Adipose tissue (tissue), 3 donors: ENCODE results near the gene MID1. TPM values are rescaled to one million over a fixed set of nuclear protein-coding genes. Genes with fewer than 3 reads are reported as not detected.

Source experiments
- H3K27ac ChIP-seq: one replicate; pipeline ENCODE4 v1.5.1; 2013; ENCODE audit warnings: low read depth, low read length
- WGBS, 3 donors: extraction: QIAGEN DNeasy Blood & Tissue Kit; methylation state at CpG; one replicate each; pipeline ENCODE4 v1.1.7; 2013; 5-methylcytosine and 5-hydroxymethylcytosine counted together
- polyA plus RNA-seq, 3 donors: library from polyadenylated mRNA; stranded (reverse); fragments of 200-250 nt; gene quantifications; one replicate each; pipeline ENCODE4 v1.2.3, GENCODE V29; 2013
- donor health status: healthy with polysubstance abuse.
- donor health status: Bipolar disorder and iron deficiency.
- donor health status: healthy.

The MID1 gene
- polyA plus RNA-seq, 3 donors, result 1.6 to 4.3 (median 3.1) TPM

GRCh38 chrX:10549280-10549679 lies 71.1 kb downstream of the MID1 start:
- 68 to 73% (median 70%) methylated on average over 2 of the region's 2 CpGs for WGBS, 3 donors
- no peak overlapping the region for H3K27ac ChIP-seq

- no peak overlapping the region for H3K27ac ChIP-seq
- WGBS, 3 donors, result 67 to 89% (median 85%) methylated on average over 2 of the region's 2 CpGs
Measured at GRCh38 chrX:10548688-10549087, 71.7 kb downstream of the MID1 start.

- WGBS, 3 donors, result 32 to 75% (median 51%) methylated on average over 1 of the region's 1 CpG
- H3K27ac ChIP-seq, result no peak overlapping the region
Measured at GRCh38 chrX:10545882-10546281, 74.5 kb downstream of the MID1 start.

- H3K27ac ChIP-seq, result no peak overlapping the region
- 61 to 93% (median 81%) methylated on average over 1 of the region's 1 CpG for WGBS, 3 donors
Measured at GRCh38 chrX:10542586-10542985, 77.8 kb downstream of the MID1 start.

- no peak overlapping the region for H3K27ac ChIP-seq
Measured at GRCh38 chrX:10538831-10539230, 81.6 kb downstream of the MID1 start.

- WGBS, 3 donors, result 31 to 86% (median 65%) methylated on average over 2 of the region's 2 CpGs
- no peak overlapping the region for H3K27ac ChIP-seq
Measured at GRCh38 chrX:10537308-10537707, 83.1 kb downstream of the MID1 start.

GRCh38 chrX:10536744-10537143 lies 83.6 kb downstream of the MID1 start:
- H3K27ac ChIP-seq, result no peak overlapping the region

GRCh38 chrX:10534611-10535010 lies 85.8 kb downstream of the MID1 start:
- H3K27ac ChIP-seq, result no peak overlapping the region
- 68 to 86% (median 77%) methylated on average over 2 of the region's 2 CpGs for WGBS, 3 donors

More at GRCh38 chrX:10536744-10537143, 83.6 kb downstream of the MID1 start:
- WGBS, 3 donors, result 53 to 85% (median 72%) methylated on average over 5 of the region's 5 CpGs

GRCh38 chrX:10533696-10534365 lies 86.6 kb downstream of the MID1 start:
- 79 to 100% (median 91%) methylated on average over 1 of the region's 1 CpG for WGBS, 3 donors
- H3K27ac ChIP-seq, result no peak overlapping the region

- H3K27ac ChIP-seq, result no peak overlapping the region
- WGBS, 3 donors, result 74 to 89% (median 89%) methylated on average over 1 of the region's 1 CpG
Measured at GRCh38 chrX:10531927-10532326, 88.5 kb downstream of the MID1 start.

- WGBS, 3 donors, result 57 to 90% (median 64%) methylated on average over 4 of the region's 4 CpGs
- H3K27ac ChIP-seq, result no peak overlapping the region
Measured at GRCh38 chrX:10529344-10529743, 91.0 kb downstream of the MID1 start.

GRCh38 chrX:10526451-10526850 lies 93.9 kb downstream of the MID1 start:
- no peak overlapping the region for H3K27ac ChIP-seq
- WGBS, 3 donors, result 47 to 90% (median 60%) methylated on average over 1 of the region's 1 CpG

GRCh38 chrX:10525381-10526120 lies 94.8 kb downstream of the MID1 start:
- 62 to 80% (median 79%) methylated on average over 6 of the region's 6 CpGs for WGBS, 3 donors
- H3K27ac ChIP-seq, result no peak overlapping the region

- H3K27ac ChIP-seq, result no peak overlapping the region
- WGBS, 3 donors, result 59 to 88% (median 66%) methylated on average over 1 of the region's 1 CpG
Measured at GRCh38 chrX:10524578-10524977, 95.8 kb downstream of the MID1 start.

- H3K27ac ChIP-seq, result no peak overlapping the region
Measured at GRCh38 chrX:10519761-10520160, 100.6 kb downstream of the MID1 start.

- H3K27ac ChIP-seq, result no peak overlapping the region
Measured at GRCh38 chrX:10519278-10519677, 101.1 kb downstream of the MID1 start.

GRCh38 chrX:10518073-10518472 lies 102.3 kb downstream of the MID1 start:
- H3K27ac ChIP-seq, result no peak overlapping the region
- WGBS, 3 donors, result 66 to 74% (median 72%) methylated on average over 2 of the region's 2 CpGs

- WGBS, 3 donors, result 52 to 76% (median 60%) methylated on average over 5 of the region's 5 CpGs
Measured at GRCh38 chrX:10516781-10517322, 103.5 kb downstream of the MID1 start.

GRCh38 chrX:10514891-10515290 lies 105.5 kb downstream of the MID1 start:
- 38 to 60% (median 43%) methylated on average over 6 of the region's 6 CpGs for WGBS, 3 donors
- no peak overlapping the region for H3K27ac ChIP-seq

More at GRCh38 chrX:10516781-10517322, 103.5 kb downstream of the MID1 start:
- H3K27ac ChIP-seq, result no peak overlapping the region

- H3K27ac ChIP-seq, result no peak overlapping the region
Measured at GRCh38 chrX:10513974-10514373, 106.4 kb downstream of the MID1 start.

More at GRCh38 chrX:10513974-10514373, 106.4 kb downstream of the MID1 start:
- 68 to 82% (median 77%) methylated on average over 2 of the region's 2 CpGs for WGBS, 3 donors
